ENCODE results near the gene PHF13.

PHF13 gene

DNA sequence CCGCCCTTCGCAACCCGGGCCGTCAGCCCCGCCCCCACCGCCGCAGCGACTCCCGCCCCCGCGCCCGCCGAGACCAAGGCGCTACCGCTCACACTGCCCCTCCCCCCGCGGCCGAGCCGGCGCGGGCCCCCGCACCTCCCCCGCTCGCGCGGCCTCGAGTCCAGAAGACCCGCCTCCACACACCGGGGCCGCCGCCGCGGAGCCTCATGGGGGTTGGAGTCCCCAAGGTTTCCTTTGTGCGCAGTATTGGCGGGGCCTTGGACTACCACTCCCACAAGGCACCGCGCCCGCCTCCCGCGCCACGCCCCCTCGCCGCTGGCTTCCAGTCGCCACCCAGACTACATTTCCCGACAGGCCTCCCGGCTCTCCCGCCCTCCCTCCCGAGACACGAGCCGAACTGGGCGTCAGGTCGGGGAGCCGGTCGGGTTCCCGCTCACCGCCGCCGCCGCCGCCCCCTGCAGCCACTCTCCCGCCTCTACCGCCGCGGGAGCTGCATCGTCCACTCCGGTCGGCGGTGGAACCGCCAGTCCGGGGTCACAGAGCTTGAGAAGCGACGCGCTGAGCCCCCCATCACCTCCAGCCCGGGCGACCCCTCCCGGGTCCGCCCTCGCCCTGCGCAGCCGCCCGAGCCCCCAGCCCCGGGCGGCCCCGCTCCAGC lies at the start of gene PHF13:
TSS of gene PHF13 (plus strand) at position 371 of the 658 bp plus-strand sequence. CDS start 336 bp downstream, outside the sequence.
- peak; percentile 99 for DNase-seq (ENCODE audit: low read depth in 2 of 2)

DNA sequence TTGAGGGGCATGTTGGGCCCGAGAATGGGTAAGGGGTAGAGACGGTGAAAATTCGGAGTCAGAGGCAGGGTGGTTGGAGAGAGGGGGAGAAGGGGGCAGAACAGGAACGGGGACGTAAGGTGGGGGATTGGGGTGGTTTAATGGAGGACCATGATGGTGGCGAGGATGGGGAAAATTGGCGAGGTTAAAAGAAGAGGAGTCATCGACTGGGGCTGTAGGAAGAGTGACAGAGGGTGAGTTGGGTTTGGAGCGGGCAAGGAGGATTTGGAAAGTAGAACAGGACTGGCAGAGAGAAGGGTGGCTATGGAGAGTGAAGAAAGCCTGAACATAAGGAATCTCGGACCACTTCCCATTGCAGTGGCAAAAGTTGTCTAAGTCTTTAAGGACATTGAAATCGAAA lies 44.5 kb upstream of the PHF13 start:
- DNase-seq (ENCODE audit: low read depth in 2 of 2): no peak

DNA sequence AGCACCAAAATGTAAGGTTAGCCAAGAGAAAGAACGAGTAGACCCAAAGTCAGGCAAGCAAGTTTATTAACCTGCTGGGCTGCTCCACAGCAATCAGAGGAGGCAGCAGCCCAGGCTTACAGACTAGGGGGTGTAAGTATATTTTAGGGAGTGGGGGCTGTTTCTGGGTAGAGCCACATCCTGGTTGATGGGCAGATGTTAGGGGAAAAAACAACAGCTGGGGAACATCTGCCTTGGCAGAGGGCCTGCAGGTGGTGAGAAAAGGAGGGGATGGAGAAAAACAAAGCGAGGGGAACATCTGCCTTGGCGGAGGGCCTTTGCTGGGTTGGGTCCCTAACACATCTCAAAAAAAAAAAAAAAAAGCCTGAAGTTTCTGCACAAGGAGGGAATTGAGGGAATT lies 43.4 kb upstream of the PHF13 start:
- DNase-seq (ENCODE audit: low read depth in 2 of 2): no peak

DNA sequence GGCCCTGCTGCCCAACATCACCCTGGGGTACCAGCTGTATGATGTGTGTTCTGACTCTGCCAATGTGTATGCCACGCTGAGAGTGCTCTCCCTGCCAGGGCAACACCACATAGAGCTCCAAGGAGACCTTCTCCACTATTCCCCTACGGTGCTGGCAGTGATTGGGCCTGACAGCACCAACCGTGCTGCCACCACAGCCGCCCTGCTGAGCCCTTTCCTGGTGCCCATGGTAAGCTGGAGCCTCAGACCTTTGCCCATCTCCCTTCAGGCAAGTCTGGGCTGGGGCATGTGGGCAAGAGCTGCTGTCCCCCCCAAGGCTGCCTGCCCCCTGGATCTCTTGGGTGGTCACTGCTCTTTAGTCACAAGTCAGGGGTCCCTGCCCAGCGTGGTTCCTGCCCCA lies 42.5 kb upstream of the PHF13 start:
- no peak for DNase-seq (ENCODE audit: low read depth in 2 of 2)

DNA sequence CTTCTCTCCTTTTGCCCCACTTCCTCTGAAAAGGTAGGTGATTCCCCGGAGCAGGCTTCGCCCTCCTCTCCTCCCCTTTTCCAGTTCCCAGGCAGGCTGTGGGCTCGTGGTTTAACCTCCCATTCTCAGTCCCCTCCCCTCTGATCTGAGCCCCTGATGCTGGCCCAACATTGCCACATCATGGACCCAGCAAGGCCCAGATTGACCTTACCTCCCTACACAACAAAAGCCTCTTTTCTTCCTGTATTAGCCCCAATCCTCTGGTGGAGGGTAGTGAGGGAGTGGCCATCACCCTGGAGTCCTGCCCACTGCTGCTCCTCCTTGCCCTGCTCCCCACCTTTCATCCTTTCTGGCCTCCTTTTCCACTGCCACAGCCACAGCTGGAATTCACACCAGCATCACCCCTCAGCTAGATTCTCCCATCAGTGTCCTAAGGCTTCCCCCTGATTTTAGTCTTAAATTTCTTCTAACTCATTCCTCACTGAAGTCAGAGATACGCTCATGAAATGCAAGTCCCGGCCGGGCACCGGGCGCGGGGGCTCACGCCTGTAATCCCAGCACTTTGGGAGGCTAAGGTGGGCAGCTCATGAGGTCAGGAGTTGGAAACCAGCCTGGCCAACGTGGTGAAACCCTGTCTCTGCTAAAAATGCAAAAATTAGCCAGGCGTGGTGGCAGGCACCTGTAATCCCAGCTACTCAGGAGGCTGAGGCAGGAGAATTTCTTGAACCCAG lies 40.7 kb upstream of the PHF13 start:
- no peak for DNase-seq (ENCODE audit: low read depth in 2 of 2)

DNA sequence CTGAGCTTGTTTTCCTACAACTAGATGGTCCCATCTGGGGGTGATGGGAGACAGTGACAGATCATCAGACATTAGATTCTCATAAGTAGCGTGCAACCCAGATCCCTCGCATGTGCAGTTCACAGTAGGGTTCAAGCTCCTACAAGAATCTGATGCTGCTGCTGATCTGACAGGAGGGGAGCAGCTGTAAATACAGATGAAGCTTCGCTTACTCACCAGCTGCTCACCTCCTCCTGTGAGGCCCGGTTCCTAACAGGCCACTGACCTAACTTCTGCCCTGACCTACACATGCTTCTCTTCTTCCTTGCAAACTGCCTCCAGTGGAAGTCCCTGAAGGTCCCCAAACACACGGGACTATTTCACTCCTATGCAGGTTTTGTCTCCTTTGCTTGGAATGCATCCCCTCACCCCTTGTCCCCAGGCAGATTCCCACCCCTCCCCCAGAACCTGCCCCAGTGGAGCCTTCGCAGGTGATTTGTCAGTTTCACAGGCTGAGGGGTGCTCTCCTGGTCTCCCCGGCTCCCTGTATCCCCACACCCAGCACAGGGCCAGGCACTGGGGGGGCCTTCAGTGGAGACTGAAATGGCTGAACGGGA lies 39.4 kb upstream of the PHF13 start:
- DNase-seq (ENCODE audit: low read depth in 2 of 2): no peak

DNA sequence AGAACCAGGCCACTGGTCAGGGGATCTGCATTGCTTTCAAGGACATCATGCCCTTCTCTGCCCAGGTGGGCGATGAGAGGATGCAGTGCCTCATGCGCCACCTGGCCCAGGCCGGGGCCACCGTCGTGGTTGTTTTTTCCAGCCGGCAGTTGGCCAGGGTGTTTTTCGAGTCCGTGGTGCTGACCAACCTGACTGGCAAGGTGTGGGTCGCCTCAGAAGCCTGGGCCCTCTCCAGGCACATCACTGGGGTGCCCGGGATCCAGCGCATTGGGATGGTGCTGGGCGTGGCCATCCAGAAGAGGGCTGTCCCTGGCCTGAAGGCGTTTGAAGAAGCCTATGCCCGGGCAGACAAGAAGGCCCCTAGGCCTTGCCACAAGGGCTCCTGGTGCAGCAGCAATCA lies 38.7 kb upstream of the PHF13 start:
- DNase-seq (ENCODE audit: low read depth in 2 of 2): no peak

DNA sequence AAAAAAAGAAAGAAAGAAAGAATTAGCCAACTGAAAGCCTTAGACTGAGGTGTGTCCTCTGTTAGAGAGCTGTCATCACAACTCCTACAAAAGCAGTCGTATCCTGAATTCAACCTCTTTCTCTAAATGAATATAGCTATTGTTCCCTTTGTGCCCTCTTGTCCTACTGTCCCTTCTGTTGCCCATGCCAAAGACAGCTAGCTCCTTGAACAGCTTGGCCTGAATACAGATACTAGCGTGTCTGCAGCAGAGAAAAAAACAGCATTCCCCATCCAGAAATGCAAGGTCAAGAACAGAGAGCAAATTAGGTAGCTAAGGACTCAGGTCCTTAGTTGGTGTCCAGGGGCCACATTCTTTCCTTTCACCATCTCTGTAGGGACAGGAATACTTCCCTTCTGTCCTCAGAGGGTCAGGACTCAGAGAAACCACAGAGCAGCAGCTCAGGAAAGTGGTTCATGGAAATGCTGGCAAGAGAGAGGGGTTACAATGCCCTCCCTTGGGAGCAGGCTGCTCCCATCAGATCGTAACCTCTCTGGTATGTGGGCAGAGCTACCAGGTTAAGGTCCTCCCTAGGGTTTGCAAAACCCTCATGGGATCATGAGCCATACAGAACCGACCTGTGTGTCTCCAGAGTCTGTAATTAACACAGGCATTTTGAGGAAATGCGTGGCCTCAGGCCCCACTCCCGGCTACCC lies 35.6 kb upstream of the PHF13 start:
- no peak for DNase-seq (ENCODE audit: low read depth in 2 of 2)

DNA sequence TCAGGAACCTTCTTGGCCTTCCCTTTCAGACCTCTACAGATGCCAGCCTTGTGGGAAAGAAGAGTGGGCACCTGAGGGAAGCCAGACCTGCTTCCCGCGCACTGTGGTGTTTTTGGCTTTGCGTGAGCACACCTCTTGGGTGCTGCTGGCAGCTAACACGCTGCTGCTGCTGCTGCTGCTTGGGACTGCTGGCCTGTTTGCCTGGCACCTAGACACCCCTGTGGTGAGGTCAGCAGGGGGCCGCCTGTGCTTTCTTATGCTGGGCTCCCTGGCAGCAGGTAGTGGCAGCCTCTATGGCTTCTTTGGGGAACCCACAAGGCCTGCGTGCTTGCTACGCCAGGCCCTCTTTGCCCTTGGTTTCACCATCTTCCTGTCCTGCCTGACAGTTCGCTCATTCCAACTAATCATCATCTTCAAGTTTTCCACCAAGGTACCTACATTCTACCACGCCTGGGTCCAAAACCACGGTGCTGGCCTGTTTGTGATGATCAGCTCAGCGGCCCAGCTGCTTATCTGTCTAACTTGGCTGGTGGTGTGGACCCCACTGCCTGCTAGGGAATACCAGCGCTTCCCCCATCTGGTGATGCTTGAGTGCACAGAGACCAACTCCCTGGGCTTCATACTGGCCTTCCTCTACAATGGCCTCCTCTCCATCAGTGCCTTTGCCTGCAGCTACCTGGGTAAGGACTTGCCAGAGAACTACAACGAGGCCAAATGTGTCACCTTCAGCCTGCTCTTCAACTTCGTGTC lies 34.7 kb upstream of the PHF13 start:
- no peak for DNase-seq (ENCODE audit: low read depth in 2 of 2)

DNA sequence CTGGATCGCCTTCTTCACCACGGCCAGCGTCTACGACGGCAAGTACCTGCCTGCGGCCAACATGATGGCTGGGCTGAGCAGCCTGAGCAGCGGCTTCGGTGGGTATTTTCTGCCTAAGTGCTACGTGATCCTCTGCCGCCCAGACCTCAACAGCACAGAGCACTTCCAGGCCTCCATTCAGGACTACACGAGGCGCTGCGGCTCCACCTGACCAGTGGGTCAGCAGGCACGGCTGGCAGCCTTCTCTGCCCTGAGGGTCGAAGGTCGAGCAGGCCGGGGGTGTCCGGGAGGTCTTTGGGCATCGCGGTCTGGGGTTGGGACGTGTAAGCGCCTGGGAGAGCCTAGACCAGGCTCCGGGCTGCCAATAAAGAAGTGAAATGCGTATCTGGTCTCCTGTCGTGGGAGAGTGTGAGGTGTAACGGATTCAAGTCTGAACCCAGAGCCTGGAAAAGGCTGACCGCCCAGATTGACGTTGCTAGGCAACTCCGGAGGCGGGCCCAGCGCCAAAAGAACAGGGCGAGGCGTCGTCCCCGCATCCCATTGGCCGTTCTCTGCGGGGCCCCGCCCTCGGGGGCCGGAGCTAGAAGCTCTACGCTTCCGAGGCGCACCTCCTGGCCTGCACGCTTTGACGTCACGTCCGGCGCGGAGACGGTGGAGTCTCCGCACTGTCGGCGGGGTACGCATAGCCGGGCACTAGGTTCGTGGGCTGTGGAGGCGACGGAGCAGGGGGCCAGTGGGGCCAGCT lies 34.0 kb upstream of the PHF13 start, which contains the start of gene ZBTB48:
TSS of gene ZBTB48 (plus strand) at position 621 of the 745 bp plus-strand sequence. CDS start 616 bp downstream, outside the sequence.
- peak; percentile 88 to 92 for DNase-seq (ENCODE audit: low read depth in 2 of 2)

DNA sequence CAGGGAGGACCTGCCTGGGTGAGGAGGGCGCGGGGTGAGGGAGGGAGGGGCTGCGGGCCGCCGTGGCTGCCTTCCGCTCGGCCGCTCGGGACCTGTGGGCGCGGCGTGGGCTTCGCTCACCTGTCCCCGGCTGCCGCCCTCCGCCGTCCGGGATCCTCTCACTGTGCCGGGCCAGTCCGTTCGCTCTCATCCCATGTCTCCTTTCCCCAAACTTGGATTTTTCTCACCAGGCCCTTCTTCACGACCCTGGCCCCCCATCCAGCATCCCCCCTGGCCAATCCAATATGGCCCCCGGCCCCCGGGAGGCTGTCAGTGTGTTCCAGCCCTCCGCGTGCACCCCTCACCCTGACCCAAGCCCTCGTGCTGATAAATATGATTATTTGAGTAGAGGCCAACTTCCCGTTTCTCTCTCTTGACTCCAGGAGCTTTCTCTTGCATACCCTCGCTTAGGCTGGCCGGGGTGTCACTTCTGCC lies 33.4 kb upstream of the PHF13 start:
- no peak for DNase-seq (ENCODE audit: low read depth in 2 of 2)

DNA sequence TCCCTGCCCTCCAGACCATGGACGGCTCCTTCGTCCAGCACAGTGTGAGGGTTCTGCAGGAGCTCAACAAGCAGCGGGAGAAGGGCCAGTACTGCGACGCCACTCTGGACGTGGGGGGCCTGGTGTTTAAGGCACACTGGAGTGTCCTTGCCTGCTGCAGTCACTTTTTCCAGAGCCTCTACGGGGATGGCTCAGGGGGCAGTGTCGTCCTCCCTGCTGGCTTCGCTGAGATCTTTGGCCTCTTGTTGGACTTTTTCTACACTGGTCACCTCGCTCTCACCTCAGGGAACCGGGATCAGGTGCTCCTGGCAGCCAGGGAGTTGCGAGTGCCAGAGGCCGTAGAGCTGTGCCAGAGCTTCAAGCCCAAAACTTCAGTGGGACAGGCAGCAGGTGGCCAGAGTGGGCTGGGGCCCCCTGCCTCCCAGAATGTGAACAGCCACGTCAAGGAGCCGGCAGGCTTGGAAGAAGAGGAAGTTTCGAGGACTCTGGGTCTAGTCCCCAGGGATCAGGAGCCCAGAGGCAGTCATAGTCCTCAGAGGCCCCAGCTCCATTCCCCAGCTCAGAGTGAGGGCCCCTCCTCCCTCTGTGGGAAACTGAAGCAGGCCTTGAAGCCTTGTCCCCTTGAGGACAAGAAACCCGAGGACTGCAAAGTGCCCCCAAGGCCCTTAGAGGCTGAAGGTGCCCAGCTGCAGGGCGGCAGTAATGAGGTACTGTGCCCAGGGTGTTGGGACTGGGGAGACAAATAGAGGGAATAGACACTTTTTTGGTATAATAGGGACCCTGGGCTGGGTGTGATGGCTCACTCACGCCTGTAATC lies 32.7 kb upstream of the PHF13 start:
- DNase-seq (ENCODE audit: low read depth in 2 of 2): no peak

DNA sequence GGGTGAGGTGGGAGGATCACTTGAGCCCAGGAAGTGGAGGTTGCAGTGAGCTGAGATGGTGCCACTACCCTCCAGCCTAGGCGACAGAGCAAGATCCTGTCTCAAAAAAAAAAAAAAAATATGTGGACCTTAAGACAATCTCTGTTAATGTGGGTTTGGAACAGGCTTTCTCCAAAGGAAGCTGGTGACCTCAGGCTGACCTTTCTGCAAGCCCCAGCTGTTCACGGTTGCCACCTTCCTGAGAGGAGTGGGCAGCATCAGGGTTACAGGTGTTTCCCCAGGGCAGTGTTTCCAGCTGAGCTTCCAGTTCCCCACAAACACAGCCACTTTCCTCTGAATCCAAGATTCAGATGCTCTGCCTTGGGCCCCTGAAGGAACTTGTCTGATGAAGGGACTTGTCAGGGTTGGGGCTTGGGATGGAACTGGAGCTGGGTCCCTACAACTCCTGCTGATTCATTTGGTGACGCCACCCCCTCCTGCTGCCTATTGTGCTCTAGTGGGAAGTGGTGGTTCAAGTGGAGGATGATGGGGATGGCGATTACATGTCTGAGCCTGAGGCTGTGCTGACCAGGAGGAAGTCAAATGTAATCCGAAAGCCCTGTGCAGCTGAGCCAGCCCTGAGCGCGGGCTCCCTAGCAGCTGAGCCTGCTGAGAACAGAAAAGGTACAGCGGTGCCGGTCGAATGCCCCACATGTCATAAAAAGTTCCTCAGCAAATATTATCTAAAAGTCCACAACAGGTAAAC lies 31.8 kb upstream of the PHF13 start:
- DNase-seq (ENCODE audit: low read depth in 2 of 2): no peak

DNA sequence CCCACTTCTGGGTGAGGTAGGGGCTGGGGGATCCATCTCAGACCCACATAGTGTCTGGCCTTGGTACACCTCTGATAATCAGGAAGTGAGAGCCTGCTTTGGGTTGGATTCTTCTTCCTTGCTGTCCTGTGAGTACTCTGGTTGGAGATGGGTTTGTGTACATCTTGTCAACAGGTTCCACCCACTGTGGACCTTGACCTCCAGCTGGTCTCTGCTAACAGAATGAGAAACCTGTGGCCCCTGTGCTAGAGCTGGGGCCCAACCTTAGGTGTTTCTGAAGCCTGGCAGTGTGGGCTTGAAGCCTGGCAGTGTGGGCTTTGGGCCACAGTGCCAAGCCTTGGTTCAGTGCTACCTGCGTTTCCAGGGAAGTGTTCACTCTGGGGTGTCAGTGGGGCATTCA lies 31.2 kb upstream of the PHF13 start:
- no peak for DNase-seq (ENCODE audit: low read depth in 2 of 2)

DNA sequence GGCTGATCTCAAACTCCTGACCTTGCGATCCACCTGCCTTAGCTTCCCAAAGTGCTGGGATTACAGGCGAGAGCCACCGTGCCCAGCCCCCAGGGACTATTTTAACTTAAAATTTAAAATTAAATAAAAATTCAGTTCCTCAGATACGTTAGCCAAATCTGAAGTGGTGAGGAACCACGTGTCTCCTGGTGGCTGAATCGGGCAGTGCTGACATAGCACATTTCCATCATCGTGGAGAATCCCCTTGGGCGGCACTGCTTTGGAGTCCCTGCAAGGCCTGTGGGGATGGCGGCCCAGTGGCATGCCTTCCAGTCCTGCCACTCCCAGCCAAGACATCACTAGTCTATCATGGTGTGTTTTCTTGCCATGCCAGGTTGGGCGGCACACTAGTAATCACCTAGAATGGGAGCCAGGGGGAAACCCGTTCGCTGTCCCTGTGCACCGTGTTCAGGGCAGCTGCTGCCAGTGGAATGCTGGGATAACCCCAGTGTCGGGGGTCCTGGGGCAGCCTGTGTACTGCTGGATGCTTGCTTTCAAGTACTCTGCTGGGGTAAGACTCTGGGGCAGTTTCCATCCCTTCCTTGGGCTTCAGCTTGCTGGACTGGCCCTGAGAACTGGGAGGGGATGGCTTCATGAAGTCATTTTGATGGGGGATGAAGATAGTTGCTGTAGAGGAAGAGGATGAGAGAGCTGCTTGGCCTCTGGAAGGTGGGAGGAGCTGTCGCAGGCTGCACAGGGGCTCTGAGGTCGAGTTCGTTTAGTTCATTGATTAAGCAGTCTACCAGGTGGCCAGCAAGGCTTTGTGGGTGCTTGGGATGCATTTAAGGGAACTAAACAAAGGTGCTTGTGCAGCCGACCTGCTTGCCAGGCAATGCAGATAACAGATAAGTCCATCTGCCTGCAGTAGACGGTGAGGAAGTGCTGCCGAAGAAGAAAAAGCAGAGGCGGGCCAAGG lies 29.1 kb upstream of the PHF13 start:
- DNase-seq (ENCODE audit: low read depth in 2 of 2): no peak

DNA sequence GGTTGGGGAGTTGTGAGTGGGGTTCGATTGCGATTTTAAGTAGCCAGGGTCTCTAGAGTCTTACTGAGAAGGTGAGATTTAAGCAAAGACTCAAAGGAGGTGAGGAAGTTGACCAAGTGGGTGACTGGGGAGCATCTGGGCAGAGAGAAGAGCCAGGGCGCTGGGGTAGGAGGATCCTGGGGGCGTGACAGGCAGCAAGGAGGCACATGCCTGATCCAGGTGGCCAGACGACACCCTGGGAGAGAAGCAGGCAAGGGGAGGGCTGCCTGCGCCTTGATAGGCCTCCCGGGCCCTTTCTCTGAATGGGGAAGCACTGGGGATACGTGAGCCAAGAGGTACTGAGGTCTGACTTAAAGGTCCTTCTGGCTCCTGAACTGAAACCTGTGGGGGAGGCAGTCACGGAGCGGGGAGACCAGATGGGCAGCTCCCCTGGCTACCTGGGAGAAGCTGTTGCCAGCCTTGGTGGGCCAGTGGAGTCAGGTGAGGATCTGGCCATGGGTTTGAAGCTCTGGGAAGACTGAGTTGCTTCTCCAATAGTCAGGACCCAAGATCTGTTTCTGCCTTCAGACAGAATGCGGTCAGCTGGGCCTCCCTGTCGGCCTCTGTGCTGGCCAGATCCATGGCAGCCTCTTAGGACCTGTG lies 28.3 kb upstream of the PHF13 start:
- DNase-seq (ENCODE audit: low read depth in 2 of 2): no peak

DNA sequence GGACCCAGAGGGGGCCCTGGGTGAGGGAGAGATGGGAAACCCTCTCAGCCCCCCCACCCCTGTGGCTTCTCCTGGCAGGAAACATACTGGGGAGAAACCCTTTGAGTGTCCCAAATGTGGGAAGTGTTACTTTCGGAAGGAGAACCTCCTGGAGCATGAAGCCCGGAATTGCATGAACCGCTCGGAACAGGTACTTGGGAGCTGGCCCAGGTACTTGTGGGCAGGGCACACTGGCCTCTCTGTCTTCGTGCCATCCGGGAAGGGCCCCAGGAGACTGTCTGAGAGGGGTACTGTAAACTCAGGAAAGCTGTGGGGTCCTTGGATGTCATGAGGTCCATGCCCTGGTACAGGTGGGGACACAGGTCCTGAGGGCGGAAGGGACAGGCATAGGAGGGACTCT lies 27.7 kb upstream of the PHF13 start:
- DNase-seq (ENCODE audit: low read depth in 2 of 2): no peak

DNA sequence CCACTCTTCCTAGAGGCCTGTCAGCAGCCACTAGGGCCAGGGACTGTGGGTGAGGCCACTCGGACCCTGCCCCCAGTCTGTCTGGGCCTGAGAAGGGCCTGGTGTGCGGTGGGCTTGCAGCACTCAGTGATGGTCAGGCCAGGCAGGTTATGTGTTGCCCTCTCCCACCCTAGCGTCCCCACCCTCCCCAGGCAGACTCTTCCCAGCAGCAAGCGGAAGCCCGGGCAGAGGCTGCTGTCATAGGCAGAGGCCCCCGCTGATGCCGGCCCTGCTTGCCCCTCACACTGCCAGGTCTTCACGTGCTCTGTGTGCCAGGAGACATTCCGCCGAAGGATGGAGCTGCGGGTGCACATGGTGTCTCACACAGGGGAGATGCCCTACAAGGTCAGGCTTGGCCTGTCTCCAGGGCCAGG lies 27.1 kb upstream of the PHF13 start:
- no peak for DNase-seq (ENCODE audit: low read depth in 2 of 2)
